ENCODE measurements around the gene LUC7L3. TPM values are rescaled to one million over a fixed set of nuclear protein-coding genes. Genes with fewer than 3 reads are reported as not detected.
"Not testable (repeated sequence)": the region's sequence is repeated elsewhere in the genome, so short reads cannot be mapped to it uniquely, and the experiment has no call there.

LUC7L3 gene
- total RNA-seq, 6 experiments from 2014 or later = 15.4 to 50.5 (median 31.0) TPM

DNA sequence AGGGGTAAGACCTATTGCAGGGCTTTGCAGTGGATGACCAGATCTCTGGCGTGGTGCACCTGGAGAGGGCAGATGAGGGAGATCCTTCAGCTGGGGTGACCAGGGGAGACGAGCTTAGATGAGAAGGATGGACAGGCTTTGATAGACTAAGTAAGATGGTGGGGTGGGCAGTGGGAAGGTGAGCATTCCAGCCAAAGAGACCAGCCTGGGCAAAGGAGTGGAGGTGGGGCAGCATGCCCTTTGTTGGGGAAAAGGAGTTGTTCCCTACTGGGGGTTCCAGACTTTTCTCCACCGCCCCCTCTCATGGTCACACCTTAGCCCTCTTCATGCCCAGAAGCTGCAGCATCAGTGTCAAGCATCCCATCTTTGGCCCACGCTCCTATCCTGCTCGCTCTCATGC is 39.3 kb upstream of the LUC7L3 start:
- no peak for TF ChIP-seq POLR2A (IDR thresholded peaks at IDR 0.05)
- TF ChIP-seq, protein P1, sequence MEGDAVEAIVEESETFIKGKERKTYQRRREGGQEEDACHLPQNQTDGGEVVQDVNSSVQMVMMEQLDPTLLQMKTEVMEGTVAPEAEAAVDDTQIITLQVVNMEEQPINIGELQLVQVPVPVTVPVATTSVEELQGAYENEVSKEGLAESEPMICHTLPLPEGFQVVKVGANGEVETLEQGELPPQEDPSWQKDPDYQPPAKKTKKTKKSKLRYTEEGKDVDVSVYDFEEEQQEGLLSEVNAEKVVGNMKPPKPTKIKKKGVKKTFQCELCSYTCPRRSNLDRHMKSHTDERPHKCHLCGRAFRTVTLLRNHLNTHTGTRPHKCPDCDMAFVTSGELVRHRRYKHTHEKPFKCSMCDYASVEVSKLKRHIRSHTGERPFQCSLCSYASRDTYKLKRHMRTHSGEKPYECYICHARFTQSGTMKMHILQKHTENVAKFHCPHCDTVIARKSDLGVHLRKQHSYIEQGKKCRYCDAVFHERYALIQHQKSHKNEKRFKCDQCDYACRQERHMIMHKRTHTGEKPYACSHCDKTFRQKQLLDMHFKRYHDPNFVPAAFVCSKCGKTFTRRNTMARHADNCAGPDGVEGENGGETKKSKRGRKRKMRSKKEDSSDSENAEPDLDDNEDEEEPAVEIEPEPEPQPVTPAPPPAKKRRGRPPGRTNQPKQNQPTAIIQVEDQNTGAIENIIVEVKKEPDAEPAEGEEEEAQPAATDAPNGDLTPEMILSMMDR (IDR thresholded peaks at IDR 0.05) = no peak
- ATAC-seq (no peak), DNase-seq (no peak)
- 88% methylated on average over 3 of the region's 5 CpGs for WGBS (ENCODE audit: insufficient coverage, low coverage, low lambda C conversion rate, missing lambda C conversion rate)
- Histone ChIP-seq H3K4me3 (no peak overlapping the region), H3K4me1 (peaks cover 3 to 53% (median 23%) of the 10 kb centered on the region in 4 donors), H3K27me3 (no peaks in the 10 kb centered on the region), H3K9me3 (no peaks in the 10 kb centered on the region), H3K36me3 (peaks cover 0 to 33% (median 14%) of the 10 kb centered on the region in 4 donors), H3K27ac (no peak overlapping the region)
- intact Hi-C loops (cut with DNase I) = loop anchor here in 1 of 2 donors (5.0 kb wide), 1 partner anchor 43 kb away; no protein-coding TSS in a partner anchor

DNA sequence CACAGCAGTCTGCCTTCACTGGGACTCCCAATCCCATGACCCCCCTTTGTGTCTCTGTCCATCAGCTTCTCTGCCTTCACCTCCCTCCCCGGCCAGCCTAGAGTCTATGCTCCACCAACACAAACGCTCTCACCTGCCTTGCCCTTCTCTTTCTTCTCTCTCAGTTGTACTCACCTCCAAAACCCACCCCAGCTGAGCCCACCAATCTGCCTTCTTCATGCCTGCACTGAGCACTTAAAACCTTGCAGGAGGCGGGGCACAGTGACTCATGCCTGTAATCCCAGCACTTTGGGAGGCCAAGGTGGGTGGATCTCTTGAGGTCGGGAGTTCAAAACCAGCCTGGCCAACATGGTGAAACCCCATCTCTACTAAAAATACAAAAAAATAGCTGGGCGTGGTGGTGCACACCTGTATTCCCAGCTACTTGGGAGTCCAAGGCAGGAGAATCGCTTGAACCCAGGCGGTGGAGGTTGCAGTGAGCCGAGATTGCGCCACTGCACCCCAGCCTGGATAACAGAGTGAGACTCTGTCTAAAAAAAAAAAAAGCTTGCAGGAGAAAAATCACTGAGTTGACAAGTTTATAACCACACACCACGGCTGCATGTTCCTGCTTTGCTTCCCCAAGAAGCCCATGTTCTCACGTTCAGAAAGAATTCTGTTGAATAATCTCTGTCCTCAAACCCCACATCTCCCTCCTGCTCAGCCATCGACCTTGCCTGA is 38.7 kb upstream of the LUC7L3 start:
- intact Hi-C loops (cut with DNase I) = loop anchor here in 1 of 2 donors (5.0 kb wide), 1 partner anchor 43 kb away; no protein-coding TSS in a partner anchor
- H3K27ac ChIP-seq, H3K9me3 ChIP-seq, ATAC-seq, H3K4me3 ChIP-seq, H3K27me3 ChIP-seq: not testable (repeated sequence)
- Histone ChIP-seq H3K4me1 (peaks cover 3 to 55% (median 23%) of the 10 kb centered on the region in 4 donors), H3K36me3 (peaks cover 0 to 33% (median 14%) of the 10 kb centered on the region in 4 donors)
- 70% methylated on average over 9 of the region's 12 CpGs for WGBS (ENCODE audit: insufficient coverage, low coverage, low lambda C conversion rate, missing lambda C conversion rate)
- peak in 1 of 3 donors; percentile 47 for DNase-seq

DNA sequence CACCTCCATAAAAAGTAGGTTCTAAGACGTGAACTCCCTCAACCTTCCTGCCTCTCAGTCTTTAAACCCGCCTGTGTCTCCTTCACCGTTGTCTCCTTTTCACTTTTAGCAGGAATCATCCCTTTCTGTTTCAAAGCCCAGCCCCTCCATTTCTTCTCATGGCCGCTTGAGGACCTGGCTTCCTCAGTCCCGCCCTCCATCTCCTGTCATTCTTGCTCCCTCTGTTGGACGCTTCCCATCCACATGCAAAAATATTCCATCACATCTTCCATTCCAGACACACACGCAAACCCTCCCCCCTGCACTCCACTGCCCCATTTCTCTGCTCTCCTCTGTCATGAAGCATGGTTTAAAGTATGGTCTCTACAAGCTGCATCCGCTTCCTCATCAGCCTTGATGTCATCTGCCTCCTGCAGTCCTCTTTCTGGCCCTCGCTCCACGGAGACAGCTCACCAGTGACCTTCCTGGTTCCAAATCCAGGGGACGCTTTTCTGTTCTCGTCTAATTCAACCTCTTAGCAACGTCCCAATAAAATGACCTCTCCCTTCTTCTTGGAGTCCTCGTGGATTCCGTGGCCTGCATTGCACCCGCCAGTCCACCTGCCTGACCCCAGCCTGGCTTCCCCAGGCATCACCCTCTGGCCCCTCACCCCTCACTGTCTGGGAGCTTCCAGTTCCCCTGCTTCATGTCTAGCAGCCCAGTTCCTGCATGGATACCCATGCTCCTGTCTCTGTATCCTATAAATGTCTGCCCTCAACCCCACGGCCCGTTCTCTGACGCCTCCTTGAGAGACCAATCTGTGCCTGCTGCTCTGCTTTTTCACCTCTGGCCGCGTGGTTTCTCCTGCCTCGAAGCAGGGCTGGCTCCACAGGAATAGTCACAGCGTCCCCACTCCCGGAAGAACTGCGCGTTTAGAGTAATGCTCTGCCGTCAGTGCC is 37.9 kb upstream of the LUC7L3 start:
- DNase-seq (peak in 1 of 3 donors; percentile 26), ATAC-seq (peak in 1 of 4 donors; percentile 4)
- WGBS (ENCODE audit: insufficient coverage, low coverage, low lambda C conversion rate, missing lambda C conversion rate) = 65% methylated on average over 24 of the region's 27 CpGs
- Histone ChIP-seq H3K36me3 (peaks cover 0 to 26% (median 11%) of the 10 kb centered on the region in 4 donors), H3K4me3 (no peak overlapping the region), H3K4me1 (peaks cover 3 to 56% (median 23%) of the 10 kb centered on the region in 4 donors), H3K27ac (no peak overlapping the region), H3K9me3 (no peaks in the 10 kb centered on the region), H3K27me3 (no peaks in the 10 kb centered on the region)
- TF ChIP-seq, protein P1 (IDR thresholded peaks at IDR 0.05) = peak; percentile 31 to 41 (median 34)
- no peak for TF ChIP-seq POLR2A (IDR thresholded peaks at IDR 0.05)
- intact Hi-C loops (cut with DNase I) = loop anchor here in 1 of 2 donors (5.0 kb wide), 1 partner anchor 44 kb away; no protein-coding TSS in a partner anchor

DNA sequence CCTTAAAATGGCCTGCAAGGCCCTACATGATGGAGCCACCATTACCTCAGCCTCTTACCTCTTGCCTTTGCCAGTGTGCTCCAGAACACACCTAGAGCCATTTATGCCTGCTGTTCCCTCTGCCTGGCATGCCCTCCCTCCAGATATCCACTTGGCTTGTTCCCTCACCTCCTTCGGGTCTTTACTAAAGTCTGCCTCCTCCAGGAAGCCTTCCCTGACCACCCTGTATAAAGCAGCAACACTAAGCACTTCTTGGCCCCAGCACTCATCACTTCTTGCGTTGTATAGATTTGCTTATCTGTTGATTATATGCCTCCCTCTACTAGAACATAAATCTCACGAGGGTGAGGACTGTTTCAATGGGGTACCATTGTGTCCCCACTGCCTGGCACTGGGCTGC is 37.0 kb upstream of the LUC7L3 start:
- H3K4me3 ChIP-seq = no peak overlapping the region
- H3K9me3 ChIP-seq = no peaks in the 10 kb centered on the region
- no peak for TF ChIP-seq POLR2A (IDR thresholded peaks at IDR 0.05)
- TF ChIP-seq, protein P1 (IDR thresholded peaks at IDR 0.05) = no peak
- DNase-seq (no peak), ATAC-seq (no peak)
- peaks cover 0 to 17% (median 8%) of the 10 kb centered on the region in 4 donors for H3K36me3 ChIP-seq
- H3K27ac ChIP-seq = peak overlapping the region in 1 of 3 donors; percentile 70
- WGBS (ENCODE audit: insufficient coverage, low coverage, low lambda C conversion rate, missing lambda C conversion rate) = 86% methylated on average over 3 of the region's 3 CpGs
- H3K4me1 ChIP-seq = peaks cover 3 to 65% (median 29%) of the 10 kb centered on the region in 4 donors
- intact Hi-C loops (cut with DNase I) = loop anchor here in 1 of 2 donors (5.0 kb wide), 1 partner anchor 45 kb away; no protein-coding TSS in a partner anchor
- H3K27me3 ChIP-seq = no peaks in the 10 kb centered on the region

Data from right lobe of liver (tissue), 6 donors.